ENCODE measurements around the gene CHD1. TPM values are rescaled to one million over a fixed set of nuclear protein-coding genes. Genes with fewer than 3 reads are reported as not detected.

The CHD1 gene
- total and polyA plus RNA-seq, 9 of the 15 experiments (the other 6 are each of a cell fraction or from before 2014, with no cell fraction given), result 27.3 to 133 (median 58.7) TPM

DNA sequence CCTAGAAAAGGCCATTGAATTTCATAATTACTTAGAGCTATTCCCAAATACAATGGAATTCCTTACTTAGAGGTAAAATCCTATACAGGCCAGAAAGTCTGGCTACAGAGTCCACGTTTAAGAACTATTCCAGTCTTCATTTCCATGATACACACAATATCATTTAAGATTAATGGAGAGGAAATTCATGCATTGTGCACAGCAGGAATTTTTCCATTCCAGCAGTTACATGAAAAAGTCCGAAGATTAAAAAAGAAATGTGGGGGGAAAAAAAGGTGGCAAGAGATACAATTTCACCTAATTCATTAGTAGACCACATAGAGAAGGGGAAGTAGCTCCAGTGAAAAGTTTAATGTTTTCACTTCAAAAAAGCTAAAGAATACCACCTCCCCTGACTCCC lies 63.1 kb downstream of the CHD1 start:
- no peak for FAIRE-seq
- Histone ChIP-seq H3K27me3 (ENCODE audit: control insufficient read depth in 2 of 2, insufficient read depth in 2 of 2, low read length in 2 of 2) (no peaks in the 10 kb centered on the region), H3K36me3 (ENCODE audit: control insufficient read depth, insufficient read depth, low read length) (peaks cover 96% of the 10 kb centered on the region), H2AFZ (ENCODE audit: low read depth, low read length) (no peak overlapping the region), H3K4me2 (ENCODE audit: insufficient read depth, low read length) (no peak overlapping the region), H3K4me3 (no peak overlapping the region), H3K9me3 (replicated peaks; ENCODE audit: control insufficient read depth, insufficient read depth, low read depth, low read length) (no peaks in the 10 kb centered on the region), H3K9me1 (ENCODE audit: control insufficient read depth, insufficient read depth, low read length) (no peaks in the 10 kb centered on the region), H3K9ac (ENCODE audit: insufficient read depth in 1 of 2, low read depth in 2 of 2, low read length in 2 of 2) (no peak overlapping the region), H3K79me2 (ENCODE audit: control insufficient read depth, insufficient read depth, low read length) (no peaks in the 10 kb centered on the region), H3K27ac (ENCODE audit: extremely low read depth, low read depth, low read length) (no peak overlapping the region), H4K20me1 (replicated peaks; ENCODE audit: control insufficient read depth, insufficient read depth, low read length) (no peaks in the 10 kb centered on the region), H3K4me1 (replicated peaks in 1 of 2; ENCODE audit: control insufficient read depth in 2 of 2, insufficient read depth in 2 of 2, low read length in 2 of 2) (no peaks in the 10 kb centered on the region)
- POLR2A ChIA-PET, result interaction anchor here (1.4 kb wide), 1 partner anchor 13 kb away, joined by 3 read pairs; no protein-coding TSS in a partner anchor
- WGBS (ENCODE audit: insufficient coverage, low coverage, missing lambda C conversion rate), result 89% methylated on average over 2 of the region's 2 CpGs
- ATAC-seq, result no peak
- BruUV-seq (replicated peaks), result no TSS peak
- intact Hi-C loops (cut with micrococcal nuclease), result no loop called here
- CTCF ChIA-PET (ENCODE audit: low intra/inter-chr PET ratio), result no interaction called here
- in situ Hi-C loops (cut with MboI), result no loop called here
- DNase-seq (ENCODE audit: extremely low read depth in 1 of 4, low spot score in 3 of 4), result no peak
- no peak for TF ChIP-seq ZNF274 (IDR thresholded peaks at IDR 0.05; ENCODE audit: borderline replicate concordance, low read depth, low read length)
- no peak for TF ChIP-seq CAMTA2 (CRISPR knock-in tag; conservative IDR thresholded peaks at IDR 0.05)
- TF ChIP-seq RBM39 (optimal IDR thresholded peaks at IDR 0.05; ENCODE audit: low read depth, low read length), result no peak
- TF ChIP-seq ATF7 (IDR thresholded peaks at IDR 0.05), result no peak
- no peak for TF ChIP-seq E2F8 (IDR thresholded peaks at IDR 0.05; ENCODE audit: low read depth, partially characterized antibody)
- TF ChIP-seq CTCF (IDR thresholded peaks at IDR 0.05 in 2 of 3, conservative IDR thresholded peaks at IDR 0.05 in 1 of 3; ENCODE audit: insufficient read depth in 2 of 3, low read depth in 1 of 3, low read length in 3 of 3), result no peak
- TF ChIP-seq POLR2G (IDR thresholded peaks at IDR 0.05; ENCODE audit: low read depth, low read length), result no peak
- no peak for TF ChIP-seq ZFX (CRISPR knock-in tag; IDR thresholded peaks at IDR 0.05)
- TF ChIP-seq ZNF239 (CRISPR knock-in tag; IDR thresholded peaks at IDR 0.05), result no peak
- TF ChIP-seq PCBP1 (IDR thresholded peaks at IDR 0.05; ENCODE audit: low read depth, low read length, poor library complexity, severe bottlenecking), result no peak
- TF ChIP-seq MCM7 (IDR thresholded peaks at IDR 0.05), result no peak
- no peak for TF ChIP-seq TBL1XR1 (IDR thresholded peaks at IDR 0.05; ENCODE audit: low read length in 2 of 2)
